Body of pancreas (tissue), 4 donors: ENCODE data around the gene POC1A. TPM values are rescaled to one million over a fixed set of nuclear protein-coding genes. Genes with fewer than 3 reads are reported as not detected.

Source experiments
- ATAC-seq: fragments of 150-250 bp; one replicate; pipeline ENCODE4 v1.9.1; 2016
- DNase-seq, 4 donors: peaks; one replicate each; pipeline ENCODE4 v3.0.0-alpha.2; 2019
- H3K27ac ChIP-seq, 4 donors: fragments of 200-600 bp; sonication (generic); 1 replicate in 3 of 4; 2 replicates in 1 of 4; pipeline versions ENCODE4 v1.5.1 to v1.6.1; 2016 to 2019; ENCODE audit warnings: mild to moderate bottlenecking in 1 of 4, mixed read lengths in 1 of 4, moderate library complexity in 1 of 4
- H3K27me3 ChIP-seq, 2 donors: fragments of 200-600 bp; sonication (generic); one replicate each; pipeline ENCODE4 v1.6.0; 2016; ENCODE audit warnings: mild to moderate bottlenecking in 1 of 2
- H3K36me3 ChIP-seq, 2 donors: fragments of 200-600 bp; sonication (generic); replicated peaks in 1 of 2; 2 replicates each; pipeline ENCODE4 v1.5.1; 2016; ENCODE audit warnings: low read depth in 2 of 2; ENCODE audit not compliant: insufficient read depth in 1 of 2
- H3K4me1 ChIP-seq: fragments of 200-600 bp; sonication (generic); one replicate; pipeline ENCODE4 v1.6.0; 2016
- H3K4me3 ChIP-seq, 2 donors: fragments of 200-600 bp; sonication (generic); 1 replicate in 1 of 2; 2 replicates in 1 of 2; pipeline ENCODE4 v1.5.1; 2016 to 2019
- H3K9me3 ChIP-seq, 3 donors: fragments of 200-600 bp; sonication (generic); 1 replicate in 2 of 3; 2 replicates in 1 of 3; pipeline ENCODE4 v1.5.1; 2016
- CTCF ChIP-seq, 7 experiments: fragments of 450-650 bp in 4 of 7; fragments of 200-600 bp in 3 of 7; sonication (generic) in 3 of 7; IDR thresholded peaks; one replicate each; pipeline ENCODE4 v1.5.1; 2016 to 2019; ENCODE audit warnings: antibody characterized with exemption in 7 of 7
- POLR2A ChIP-seq, 3 donors: fragments of 450-650 bp; IDR thresholded peaks; one replicate each; pipeline ENCODE4 v1.6.1; 2016; ENCODE audit warnings: antibody characterized with exemption in 3 of 3, mild to moderate bottlenecking in 2 of 3
- whole genome bisulfite sequencing, 2 donors: methylation state at CpG; one replicate each; pipeline ENCODE4 v1.1.5; 2017; 5-methylcytosine and 5-hydroxymethylcytosine counted together
- intact Hi-C: fragments of 100-400 bp; cut with DNase I; formaldehyde crosslinking; loops from one replicate; pipeline ENCODE4 v1.15.1; 2023
- total RNA-seq, 2 donors: library from RNA; depleted of rRNA; stranded (reverse); fragments of >200 nt; gene quantifications; one replicate each; pipeline ENCODE4 v1.1.0, GENCODE V29; 2016

The POC1A gene
- total RNA-seq, 2 donors from 2014 or later: 0.26 to 3.3 TPM

GRCh38 chr3:52093756-52094545, 60.3 kb downstream of the POC1A start:
- H3K27me3 ChIP-seq: no peaks in the 10 kb centered on the region
- H3K36me3 ChIP-seq: no peaks in the 10 kb centered on the region
- intact Hi-C loops: no loop called here
- H3K27ac ChIP-seq: no peak overlapping the region
- TF ChIP-seq POLR2A (IDR thresholded peaks at IDR 0.05) (no peak), CTCF (IDR thresholded peaks at IDR 0.05) (no peak)
- ATAC-seq: no peak
- no peaks in the 10 kb centered on the region for H3K4me1 ChIP-seq
- 92 to 95% methylated on average over 7 of the region's 7 CpGs for WGBS, 2 donors
- H3K4me3 ChIP-seq: no peak overlapping the region
- DNase-seq: no peak
- H3K9me3 ChIP-seq: no peaks in the 10 kb centered on the region

- TF ChIP-seq POLR2A (IDR thresholded peaks at IDR 0.05) (no peak), CTCF (IDR thresholded peaks at IDR 0.05) (no peak)
- intact Hi-C loops: no loop called here
- Histone ChIP-seq H3K4me1 (no peaks in the 10 kb centered on the region), H3K36me3 (no peaks in the 10 kb centered on the region), H3K27me3 (no peaks in the 10 kb centered on the region), H3K9me3 (no peaks in the 10 kb centered on the region), H3K27ac (no peak overlapping the region), H3K4me3 (no peak overlapping the region)
- WGBS, 2 donors: 87 to 92% methylated on average over 7 of the region's 7 CpGs
- no peak for DNase-seq
- ATAC-seq: no peak
Measured at GRCh38 chr3:52092891-52093290, 61.3 kb downstream of the POC1A start.

GRCh38 chr3:52092271-52092660, 62.0 kb downstream of the POC1A start:
- H3K36me3 ChIP-seq: no peaks in the 10 kb centered on the region
- H3K27ac ChIP-seq: no peak overlapping the region
- DNase-seq (no peak), ATAC-seq (no peak)
- H3K9me3 ChIP-seq: no peaks in the 10 kb centered on the region
- H3K4me3 ChIP-seq: no peak overlapping the region
- WGBS, 2 donors: 0 to 11% methylated on average over 1 of the region's 1 CpG
- intact Hi-C loops: no loop called here
- TF ChIP-seq CTCF (IDR thresholded peaks at IDR 0.05): no peak
- TF ChIP-seq POLR2A (IDR thresholded peaks at IDR 0.05): no peak
- H3K4me1 ChIP-seq: no peaks in the 10 kb centered on the region
- H3K27me3 ChIP-seq: no peaks in the 10 kb centered on the region

- DNase-seq: no peak
Measured at GRCh38 chr3:52091586-52092270, 62.5 kb downstream of the POC1A start.

More at GRCh38 chr3:52091586-52092270, 62.5 kb downstream of the POC1A start:
- Histone ChIP-seq H3K4me3 (no peak overlapping the region), H3K4me1 (no peaks in the 10 kb centered on the region), H3K27me3 (no peaks in the 10 kb centered on the region), H3K36me3 (no peaks in the 10 kb centered on the region), H3K9me3 (no peaks in the 10 kb centered on the region), H3K27ac (no peak overlapping the region)
- ATAC-seq: no peak
- intact Hi-C loops: no loop called here
- no peak for TF ChIP-seq CTCF (IDR thresholded peaks at IDR 0.05)
- no peak for TF ChIP-seq POLR2A (IDR thresholded peaks at IDR 0.05)
- 77 to 90% methylated on average over 3 to 5 of the region's 5 CpGs for WGBS, 2 donors
